Superior temporal gyrus (tissue), 1 donor: ENCODE data around the gene CEACAM20.
"Not testable (repeated sequence)": the region's sequence is repeated elsewhere in the genome, so short reads cannot be mapped to it uniquely, and the experiment has no call there.

Experiments
- DNase-seq: peaks from one replicate; pipeline ENCODE4 v3.0.0-alpha.2; 2016; ENCODE audit errors: extremely low spot score

The CEACAM20 gene

DNA sequence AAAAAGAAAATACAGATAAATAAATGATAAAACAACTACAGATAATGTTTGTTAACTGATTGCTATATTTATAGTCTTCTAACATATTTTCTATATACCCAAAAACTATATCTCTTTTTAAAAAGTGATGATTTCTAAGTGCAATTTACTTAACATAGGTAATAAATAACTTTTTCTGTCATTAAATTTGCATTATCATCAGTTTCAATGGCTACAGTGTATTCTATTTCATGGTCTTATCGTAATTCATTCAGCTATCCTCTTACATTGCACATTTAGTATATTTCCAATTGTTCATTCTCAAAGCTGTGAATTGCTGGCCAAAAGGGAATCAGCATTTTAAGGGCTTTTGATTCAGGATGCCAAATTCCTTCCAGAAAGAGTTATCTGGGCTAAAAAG, 32.8 kb downstream of the CEACAM20 start:
- DNase-seq: no peak

DNA sequence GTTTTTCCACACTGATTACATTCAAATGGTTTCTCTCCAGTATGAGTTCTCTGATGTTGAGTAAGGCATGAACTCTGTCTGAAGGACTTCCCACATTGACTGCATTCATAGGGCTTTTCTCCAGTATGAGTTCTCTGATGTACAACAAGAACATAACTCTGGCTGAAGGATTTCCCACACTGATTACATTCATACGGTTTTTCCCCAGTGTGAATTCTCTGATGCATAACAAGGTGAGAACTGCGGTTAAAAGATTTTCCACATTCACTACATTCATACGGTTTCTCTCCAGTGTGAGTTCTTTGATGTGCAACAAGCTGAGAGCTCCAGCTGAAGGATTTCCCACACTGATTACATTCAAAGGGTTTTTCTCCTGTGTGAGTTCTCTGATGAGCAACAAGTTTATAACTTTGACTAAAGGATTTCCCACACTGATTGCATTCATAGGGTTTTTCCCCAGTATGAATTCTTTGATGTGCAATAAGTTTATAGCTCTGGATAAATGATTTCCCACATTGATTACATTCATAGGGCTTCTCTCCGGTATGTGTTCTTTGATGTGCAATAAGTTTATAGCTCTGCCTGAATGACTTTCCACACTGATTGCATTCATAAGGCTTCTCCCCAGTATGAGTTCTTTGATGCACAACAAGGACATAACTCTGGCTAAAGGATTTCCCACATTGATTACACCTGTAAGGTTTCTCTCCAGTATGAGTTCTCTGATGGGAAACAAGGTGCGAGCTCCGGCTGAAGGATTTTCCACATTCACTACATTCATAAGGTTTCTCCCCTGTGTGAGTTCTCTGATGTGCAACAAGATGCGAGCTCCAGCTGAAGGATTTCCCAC, 52.7 kb downstream of the CEACAM20 start:
- DNase-seq: no peak

- DNase-seq: not testable (repeated sequence)
Observed at GRCh38 chr19:44468730-44469129, 60.7 kb downstream of the CEACAM20 start.

DNA sequence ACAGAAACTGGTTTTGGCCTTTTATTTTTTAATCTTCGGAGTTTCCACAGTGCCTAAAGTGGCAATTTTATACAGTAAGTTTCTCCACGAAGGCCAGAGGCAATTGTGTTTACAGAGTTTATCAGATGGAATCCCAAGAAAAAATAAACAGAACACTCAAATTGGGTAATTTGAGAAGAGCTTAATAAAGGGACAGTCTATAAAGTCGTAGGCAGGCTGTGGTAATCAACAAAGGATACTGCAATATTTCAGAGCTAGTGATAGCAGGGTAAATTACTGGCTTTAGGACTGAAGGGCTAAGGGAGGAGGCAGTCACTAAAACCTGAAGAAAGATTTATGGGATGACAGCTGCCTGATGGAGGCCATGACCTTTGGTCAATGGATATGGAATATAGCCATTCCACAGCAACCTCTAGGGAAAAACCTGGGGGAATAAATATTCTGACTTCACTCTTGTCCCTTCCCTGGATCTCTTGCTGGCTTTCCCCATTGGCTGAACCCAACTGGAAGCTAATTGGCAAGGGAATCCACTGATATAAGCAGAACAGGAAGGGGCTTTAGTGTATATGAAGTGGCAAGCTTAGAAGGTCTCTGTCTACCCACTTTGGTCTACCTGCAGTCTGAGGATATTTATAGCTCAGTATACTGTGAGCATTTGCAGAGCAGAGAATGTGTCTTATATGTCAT, 66.7 kb downstream of the CEACAM20 start:
- not testable (repeated sequence) for DNase-seq
